Lower leg skin (tissue), 3 donors: ENCODE results near the gene TNIK.

ENCODE experiments used
- CTCF ChIP-seq, 3 donors: fragments of 450-650 bp; IDR thresholded peaks; one replicate each; pipeline ENCODE4 v1.5.1; 2016; ENCODE audit warnings: antibody characterized with exemption in 3 of 3, mild to moderate bottlenecking in 3 of 3, moderate library complexity in 2 of 3
- POLR2A ChIP-seq, 2 donors: fragments of 450-650 bp; IDR thresholded peaks; one replicate each; pipeline ENCODE4 v1.6.1; 2016 to 2017; ENCODE audit warnings: antibody characterized with exemption in 2 of 2, mild to moderate bottlenecking in 1 of 2, moderate library complexity in 1 of 2

GRCh38 chr3:171317171-171317570 is 143.0 kb downstream of the TNIK start:
- TF ChIP-seq CTCF (IDR thresholded peaks at IDR 0.05): no peak
- TF ChIP-seq POLR2A (IDR thresholded peaks at IDR 0.05): no peak
